GM23248 (cell line): Measurements from ENCODE around the gene RACK1.

Source experiments
- EZH2 ChIP-seq: fragments of 200-600 bp; sonication (generic); IDR thresholded peaks from 2 replicates; pipeline ENCODE4 v1.6.1; 2018; ENCODE audit warnings: antibody characterized with exemption, mild to moderate bottlenecking; ENCODE audit not compliant: insufficient read depth, poor library complexity, severe bottlenecking
- EZH2phosphoT487 ChIP-seq: fragments of 200-600 bp; sonication (generic); IDR thresholded peaks from 2 replicates; pipeline ENCODE4 v1.6.1; 2018; ENCODE audit warnings: antibody characterized with exemption, moderate library complexity, mild to moderate bottlenecking, low read depth; ENCODE audit not compliant: insufficient read depth

DNA sequence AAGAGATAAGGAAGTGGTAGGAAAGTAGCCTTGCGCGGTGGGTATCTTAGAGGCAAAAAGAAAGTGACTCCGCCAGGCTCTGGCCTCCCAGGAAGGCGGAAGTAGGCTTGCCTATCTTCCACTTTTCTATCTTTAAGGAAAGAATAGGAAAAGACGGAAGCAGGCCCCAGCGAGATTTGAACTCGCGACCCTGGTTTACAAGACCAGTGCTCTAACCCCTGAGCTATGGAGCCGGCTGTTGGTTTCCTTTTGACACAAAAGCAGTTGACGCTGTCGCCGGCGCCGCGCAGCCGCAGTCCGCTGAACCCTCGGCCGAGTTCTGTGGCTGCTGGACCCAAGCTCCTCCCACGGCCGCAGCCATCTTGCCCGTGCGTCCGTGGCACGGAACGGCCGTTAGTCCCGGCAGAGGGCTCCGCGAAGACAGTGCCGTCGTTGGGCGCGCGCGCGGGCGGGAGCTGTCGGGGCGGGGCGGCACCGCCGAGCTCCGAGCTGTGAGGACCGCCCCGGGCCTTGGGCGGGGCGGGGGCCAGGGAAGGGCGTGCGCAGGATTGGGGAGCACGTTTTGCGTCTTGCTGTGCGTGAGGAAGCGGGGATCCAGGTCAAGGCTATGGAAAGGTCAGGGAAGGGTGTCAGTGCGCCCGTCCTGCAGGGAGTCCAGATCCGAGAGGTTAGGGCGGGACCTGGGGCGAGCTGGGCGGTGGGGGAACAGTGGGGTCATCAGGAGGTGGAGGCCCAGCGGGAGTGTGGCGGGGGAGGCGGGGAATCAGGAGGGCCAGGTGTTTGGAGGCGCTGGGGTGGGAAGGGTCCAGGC lies 52.0 kb downstream of the RACK1 start:
- TF ChIP-seq EZH2 (no peak), EZH2phosphoT487 (no peak)
